SKM-1 treated with dmso at 0.1 percent for 144 hours (cell line): ENCODE data around the gene CCND1.

Experiments
- DNase-seq: peaks from one replicate; lab custom pipeline; 2025; ENCODE audit not compliant: unreplicated experiment; lab: John Stamatoyannopoulos, UW

Gene CCND1

GRCh38 chr11:69640260-69640994, 529 bp upstream of the CCND1 start:
- no peak for DNase-seq

GRCh38 chr11:69641681-69642548, 959 bp downstream of the CCND1 start:
- DNase-seq = no peak

- no peak for DNase-seq
These were observed 1.6 kb downstream of the CCND1 start for GRCh38 chr11:69642549-69642912.

- DNase-seq = peak; percentile 60
These were observed 2.1 kb downstream of the CCND1 start for GRCh38 chr11:69642913-69643632.

- no peak for DNase-seq
These were observed 2.7 kb downstream of the CCND1 start for GRCh38 chr11:69643646-69644045.

GRCh38 chr11:69644071-69644961, 3.4 kb downstream of the CCND1 start:
- DNase-seq = no peak

- DNase-seq = no peak
These were observed 4.2 kb downstream of the CCND1 start for GRCh38 chr11:69644962-69645675.

- no peak for DNase-seq
These were observed 5.0 kb downstream of the CCND1 start for GRCh38 chr11:69645801-69646492.

GRCh38 chr11:69646493-69647389, 5.8 kb downstream of the CCND1 start:
- DNase-seq = no peak

GRCh38 chr11:69647390-69647748, 6.4 kb downstream of the CCND1 start:
- DNase-seq = no peak

- DNase-seq = no peak
These were observed 7.0 kb downstream of the CCND1 start for GRCh38 chr11:69647761-69648497.

GRCh38 chr11:69648679-69649575, 8.0 kb downstream of the CCND1 start:
- DNase-seq = no peak

- DNase-seq = no peak
These were observed 8.6 kb downstream of the CCND1 start for GRCh38 chr11:69649576-69649900.

- no peak for DNase-seq
These were observed 9.3 kb downstream of the CCND1 start for GRCh38 chr11:69650081-69650831.

- DNase-seq = no peak
These were observed 9.9 kb downstream of the CCND1 start for GRCh38 chr11:69650832-69651344.
